Bladder microvascular endothelial cell (primary cell): ENCODE measurements around the gene GET4. TPM values are rescaled to one million over a fixed set of nuclear protein-coding genes. Genes with fewer than 3 reads are reported as not detected.

Experiments used
- total RNA-seq: library from RNA; depleted of rRNA; stranded (reverse); fragments of >200 nt; gene quantifications from 2 replicates; pipeline ENCODE4 v1.2.3, GENCODE V29; 2014

The GET4 gene, protein sequence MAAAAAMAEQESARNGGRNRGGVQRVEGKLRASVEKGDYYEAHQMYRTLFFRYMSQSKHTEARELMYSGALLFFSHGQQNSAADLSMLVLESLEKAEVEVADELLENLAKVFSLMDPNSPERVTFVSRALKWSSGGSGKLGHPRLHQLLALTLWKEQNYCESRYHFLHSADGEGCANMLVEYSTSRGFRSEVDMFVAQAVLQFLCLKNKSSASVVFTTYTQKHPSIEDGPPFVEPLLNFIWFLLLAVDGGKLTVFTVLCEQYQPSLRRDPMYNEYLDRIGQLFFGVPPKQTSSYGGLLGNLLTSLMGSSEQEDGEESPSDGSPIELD
- 28.7 and 41.2 TPM in 2 replicates for total RNA-seq

DNA sequence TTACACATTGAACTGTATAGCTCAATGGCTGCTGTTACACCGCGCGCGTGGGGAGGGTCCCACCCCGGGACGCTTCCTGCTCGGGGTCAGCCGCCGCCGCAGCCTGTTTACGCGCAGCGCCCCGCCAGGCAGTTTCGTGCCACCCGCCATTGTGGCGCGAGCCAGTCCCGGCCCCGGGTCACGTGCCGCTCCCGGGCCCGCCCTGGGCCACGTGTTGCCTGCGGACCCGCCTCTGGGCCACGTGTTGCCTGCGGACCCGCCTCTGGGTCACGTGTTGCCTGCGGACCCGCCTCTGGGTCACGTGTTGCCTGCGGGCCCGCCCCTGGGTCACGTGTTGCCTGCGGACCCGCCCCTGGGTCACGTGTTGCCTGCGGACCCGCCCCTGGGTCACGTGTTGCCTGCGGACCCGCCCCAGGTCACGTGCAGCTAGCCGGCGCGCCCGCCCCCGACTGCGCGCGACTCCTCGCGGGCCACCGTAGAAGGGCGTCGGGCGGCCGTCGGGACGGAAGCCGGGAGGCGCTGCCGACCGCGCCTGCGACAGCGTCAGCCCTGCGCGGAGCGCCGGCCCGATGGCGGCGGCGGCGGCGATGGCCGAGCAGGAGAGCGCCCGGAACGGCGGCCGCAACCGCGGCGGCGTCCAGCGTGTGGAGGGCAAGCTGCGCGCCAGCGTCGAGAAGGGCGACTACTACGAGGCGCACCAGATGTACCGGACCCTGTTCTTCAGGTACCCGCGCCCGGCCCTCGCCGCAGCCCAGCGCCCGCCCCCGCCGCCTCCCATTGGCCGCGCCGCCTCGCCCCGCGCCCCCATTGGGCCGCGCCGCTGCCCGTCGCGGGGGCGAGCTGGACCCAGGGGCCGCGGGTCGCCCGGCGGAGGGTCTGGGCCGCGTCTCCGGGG, at the start of gene GET4:
Gene GET4 (plus strand): TSS at position 478 of the 895 bp plus-strand sequence. CDS start 92 bp downstream, at position 570.

DNA sequence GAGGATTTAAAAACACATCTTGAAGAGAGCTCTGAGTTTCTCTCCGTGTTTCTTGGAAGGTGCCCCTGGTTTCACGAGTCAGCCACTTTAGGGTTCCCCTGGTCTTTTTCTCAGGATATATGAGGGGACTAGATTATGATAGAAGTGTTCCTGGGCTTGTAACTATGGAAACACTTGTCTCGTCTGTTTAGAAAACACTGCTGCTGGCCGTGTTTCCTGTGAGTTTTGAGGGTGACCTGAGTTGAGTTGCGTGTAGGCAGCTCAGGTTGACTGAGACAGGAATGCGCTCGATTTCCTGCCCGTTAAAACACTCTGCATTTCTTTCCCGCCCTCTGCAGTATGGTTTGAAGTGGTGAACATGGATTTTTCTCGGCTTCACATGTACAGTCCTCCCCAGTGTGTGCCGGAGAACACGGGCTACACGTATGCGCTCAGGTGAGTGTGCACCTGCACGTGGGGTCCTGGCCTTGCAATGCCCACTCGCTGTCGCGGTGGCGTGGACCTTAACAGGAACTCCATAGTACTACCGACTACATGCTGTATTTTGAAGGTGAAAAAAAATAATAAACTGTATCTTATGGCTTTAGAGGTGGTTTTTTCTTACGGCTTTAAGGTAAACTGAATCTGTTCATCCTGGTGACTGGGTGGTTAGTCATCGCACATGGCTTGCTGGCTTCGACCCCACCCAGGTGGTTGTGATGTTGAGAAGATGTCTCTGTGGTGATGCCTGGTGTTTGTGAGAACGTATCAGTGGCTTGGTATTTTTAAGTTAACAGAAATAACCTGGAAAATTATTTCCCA, 44.0 kb upstream of the GET4 start, which contains the start of gene SUN1:
Gene SUN1 (plus strand): TSS at position 310 of the 801 bp plus-strand sequence. CDS start 49 bp downstream, at position 359.

Other genes with a start within 250 kb of the GET4 start
- gene DNAAF5, start 149.9 kb upstream of the GET4 start, total RNA-seq, result 12.8 and 27.6 TPM in 2 replicates
- 33.2 and 63.3 TPM in 2 replicates for gene PRKAR1B, start 149.3 kb upstream of the GET4 start, total RNA-seq
- 102 and 397 TPM in 2 replicates for gene SUN1, start 44.1 kb upstream of the GET4 start, total RNA-seq
- gene ADAP1, start 78.1 kb downstream of the GET4 start, total RNA-seq, result 1.1 and 4.3 TPM in 2 replicates
- 4.2 and 10.1 TPM in 2 replicates for gene COX19, start 99.0 kb downstream of the GET4 start, total RNA-seq
- not detected in 2 replicates for gene CYP2W1, start 106.6 kb downstream of the GET4 start, total RNA-seq
- 32.9 and 48.2 TPM in 2 replicates for gene GPR146, start 168.0 kb downstream of the GET4 start, total RNA-seq
- gene GPER1, start 211.6 kb downstream of the GET4 start, total RNA-seq, result 0.32 and 1.1 TPM in 2 replicates